Measurements from ENCODE around the gene FBXL19.

- TF ChIP-seq CTCF (IDR thresholded peaks at IDR 0.05), result no peak
- TF ChIP-seq POLR2A (IDR thresholded peaks at IDR 0.05), result no peak
Observed at GRCh38 chr16:30997725-30998711, 74.6 kb downstream of the FBXL19 start.

Measured in body of pancreas (tissue), 4 donors.